ENCODE data around the gene RASSF6.
"Not testable (repeated sequence)": the region's sequence is repeated elsewhere in the genome, so short reads cannot be mapped to it uniquely, and the experiment has no call there.

Gene RASSF6, protein sequence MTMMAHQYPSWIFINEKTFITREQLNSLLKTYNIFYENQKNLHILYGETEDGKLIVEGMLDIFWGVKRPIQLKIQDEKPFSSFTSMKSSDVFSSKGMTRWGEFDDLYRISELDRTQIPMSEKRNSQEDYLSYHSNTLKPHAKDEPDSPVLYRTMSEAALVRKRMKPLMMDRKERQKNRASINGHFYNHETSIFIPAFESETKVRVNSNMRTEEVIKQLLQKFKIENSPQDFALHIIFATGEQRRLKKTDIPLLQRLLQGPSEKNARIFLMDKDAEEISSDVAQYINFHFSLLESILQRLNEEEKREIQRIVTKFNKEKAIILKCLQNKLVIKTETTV

DNA sequence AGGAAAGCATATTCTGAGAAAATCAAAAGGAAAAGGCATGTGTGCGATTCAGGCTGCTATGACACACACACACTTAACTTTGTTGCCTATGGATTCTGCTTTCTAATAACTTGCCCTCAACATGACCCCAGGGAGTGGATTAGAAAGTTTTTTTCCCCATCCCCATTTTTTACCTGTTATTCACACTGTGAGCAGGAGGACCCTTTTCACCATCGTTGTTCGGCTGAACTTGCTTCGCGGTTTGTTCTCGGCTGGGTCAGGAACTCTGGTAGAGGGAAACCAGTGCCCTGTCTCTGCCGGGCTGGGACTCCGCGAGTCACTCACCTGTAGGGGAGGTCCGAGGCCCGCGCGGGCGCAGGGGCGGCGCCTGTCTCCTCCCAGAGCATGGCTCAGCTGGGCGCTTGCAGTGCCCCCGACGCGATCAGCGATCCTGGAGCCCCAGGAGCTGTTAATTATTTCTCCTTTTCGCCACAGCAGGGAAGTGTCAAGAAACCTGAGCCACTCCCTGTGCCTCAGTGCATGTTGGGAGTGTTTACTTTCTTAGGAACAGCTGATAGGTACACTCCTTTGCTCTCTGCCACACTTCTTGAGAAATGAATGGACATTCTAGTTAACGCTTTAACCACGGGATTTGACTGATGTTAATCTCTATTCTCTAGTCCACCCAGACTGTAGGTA lies at the start of gene RASSF6:
RASSF6 (minus strand) TSS at position 322 of the 678 bp plus-strand sequence. CDS start 8,641 bp downstream, outside the sequence.
- peak; percentile 40 for DNase-seq

DNA sequence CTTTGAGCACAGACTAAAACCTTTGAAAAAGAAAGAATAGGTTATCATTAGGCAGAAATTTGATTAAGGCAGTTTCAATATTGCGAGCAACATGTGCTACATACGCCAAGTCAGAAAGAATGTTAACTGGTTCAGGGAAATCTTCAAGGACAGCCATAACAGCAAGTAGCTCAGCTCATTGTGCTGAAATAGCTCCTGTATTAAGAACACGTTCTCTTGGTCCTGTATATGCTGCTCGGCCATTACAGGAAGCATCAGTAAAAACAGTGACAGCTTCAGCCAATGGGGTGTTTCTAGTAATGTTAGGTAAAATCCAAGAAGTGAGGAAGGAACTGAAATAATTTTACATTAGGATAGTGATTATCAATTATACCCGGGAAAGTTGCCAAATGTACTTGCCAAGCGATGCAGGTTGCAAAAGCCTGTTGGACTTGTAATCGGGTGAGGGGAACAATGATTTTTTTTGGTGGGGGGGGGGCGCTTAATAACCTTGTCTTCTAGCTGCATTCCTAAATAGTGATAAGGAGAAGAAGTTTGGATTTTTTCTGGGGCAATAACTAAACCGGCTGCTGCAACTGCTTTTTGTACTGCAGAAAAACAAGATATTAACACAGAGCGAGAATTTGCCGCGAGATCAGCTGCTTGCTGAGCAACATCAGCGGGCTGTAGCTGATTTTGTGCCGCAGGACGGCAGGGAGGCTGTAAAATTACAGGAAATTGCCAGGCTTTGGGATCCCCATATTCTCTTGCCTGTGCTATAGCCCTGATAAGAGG lies 49.4 kb upstream of the RASSF6 start:
- DNase-seq = no peak

DNA sequence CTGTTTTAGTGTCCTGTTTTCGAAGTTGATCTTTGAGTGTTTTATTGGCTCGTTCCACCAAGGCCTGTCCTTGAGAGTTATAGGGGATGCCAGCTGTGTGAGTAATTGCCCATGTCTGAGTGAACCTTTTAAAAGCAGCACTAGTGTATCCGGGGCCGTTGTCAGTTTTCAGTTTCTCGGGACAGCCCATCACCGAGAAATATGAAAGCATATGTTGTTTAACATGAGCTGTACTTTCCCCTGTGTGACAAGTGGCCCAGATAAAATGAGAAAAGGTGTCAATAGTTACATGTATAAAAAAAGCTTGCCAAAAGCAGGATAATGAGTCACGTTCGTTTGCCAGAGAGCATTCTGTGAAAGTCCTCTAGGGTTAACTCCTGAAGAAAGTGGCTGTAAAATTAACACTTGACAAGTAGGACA lies 48.6 kb upstream of the RASSF6 start:
- no peak for DNase-seq

DNA sequence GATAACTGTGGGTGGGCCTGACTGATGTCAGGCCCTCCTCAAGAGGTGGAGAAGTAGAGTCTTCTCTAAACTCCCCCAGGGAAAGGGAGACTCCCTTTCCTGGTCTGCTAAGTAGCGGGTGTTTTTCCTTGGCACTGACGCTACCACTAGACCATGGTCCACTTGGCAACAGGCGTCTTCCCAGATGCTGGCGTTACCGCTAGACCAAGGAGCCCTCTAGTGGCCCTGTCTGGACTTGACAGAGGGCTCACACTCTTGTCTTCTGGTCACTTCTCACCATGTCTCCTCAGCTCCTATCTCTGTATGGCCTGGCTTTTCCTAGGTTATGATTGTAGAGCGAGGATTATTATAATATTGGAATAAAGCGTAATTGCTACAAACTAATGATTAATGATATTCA lies 45.7 kb upstream of the RASSF6 start:
- DNase-seq = not testable (repeated sequence)

DNA sequence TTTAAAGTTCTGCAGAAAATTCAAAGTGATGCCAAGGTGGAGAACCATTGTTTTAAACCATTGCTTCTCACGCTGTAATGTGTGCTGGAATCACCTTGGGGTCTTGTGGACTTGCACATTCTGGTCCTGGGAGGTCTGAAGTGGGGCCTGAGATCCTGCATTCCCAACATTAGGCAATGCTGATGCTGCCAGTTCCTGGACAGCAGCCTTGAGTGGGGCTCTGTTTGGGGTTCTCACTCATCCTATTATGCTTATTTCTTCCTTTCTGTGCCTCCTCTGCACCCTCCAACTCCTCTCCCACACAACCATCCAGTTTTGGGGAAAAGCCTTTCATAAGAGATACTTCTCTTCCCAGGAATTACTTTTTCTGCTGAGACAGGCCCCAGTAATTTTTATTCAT lies 44.2 kb upstream of the RASSF6 start:
- no peak for DNase-seq

DNA sequence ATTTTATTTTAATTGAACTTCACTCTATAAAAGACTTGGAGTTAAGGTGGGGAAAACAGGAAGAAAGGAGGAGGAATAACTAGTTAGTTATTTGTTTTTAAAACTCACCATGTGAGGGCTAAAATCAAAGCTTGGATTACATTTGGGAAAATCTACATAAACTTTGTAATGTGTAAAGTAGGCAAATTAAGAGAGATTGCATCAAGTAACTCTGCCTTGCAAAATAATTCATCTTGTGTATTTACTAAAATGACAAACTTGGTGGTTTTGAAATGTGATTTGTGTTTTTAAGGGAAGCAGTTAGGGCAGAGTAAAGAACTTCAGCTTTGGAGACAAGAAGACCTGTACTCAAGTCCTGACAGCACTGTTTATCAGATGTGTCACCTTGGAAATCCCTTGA lies 43.3 kb upstream of the RASSF6 start:
- no peak for DNase-seq

DNA sequence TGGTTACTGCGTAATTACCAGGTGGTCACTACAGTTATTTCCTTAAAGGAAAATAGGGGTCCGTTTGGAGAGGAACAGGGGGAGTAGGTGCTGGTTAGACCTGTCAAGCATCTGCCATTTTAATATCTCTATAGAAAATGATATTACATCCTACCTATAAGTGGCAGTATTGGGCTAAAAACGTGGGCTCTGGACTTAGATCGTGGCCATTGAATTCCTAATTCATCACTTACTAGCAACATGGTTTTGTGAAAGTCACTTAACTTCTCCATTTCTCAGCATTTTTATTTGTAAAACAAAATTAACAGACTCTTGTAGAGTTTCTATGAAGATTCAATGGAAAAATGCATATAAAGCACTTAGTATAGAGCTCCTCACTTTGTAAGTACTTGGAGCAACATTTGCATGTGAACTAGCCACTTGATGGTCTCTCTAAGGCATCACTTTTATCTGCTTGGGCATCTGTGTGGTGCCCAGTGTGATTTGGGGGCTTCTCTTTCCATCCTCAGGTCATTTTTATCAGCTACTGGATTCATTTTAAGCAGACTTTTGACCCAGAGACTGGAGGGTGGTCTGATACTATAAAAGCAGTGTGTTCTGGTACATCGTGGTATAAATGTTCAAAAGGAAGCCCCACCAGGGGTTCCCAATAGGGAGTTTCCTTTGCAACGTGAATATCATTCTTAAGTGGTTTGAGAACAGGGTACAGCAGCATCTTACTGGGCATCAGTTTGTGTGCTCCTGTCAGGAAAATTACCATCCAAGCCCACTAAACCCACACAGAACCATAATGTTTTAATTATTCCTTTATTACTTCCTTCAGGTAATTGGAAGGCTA lies 42.7 kb upstream of the RASSF6 start:
- peak; percentile 26 for DNase-seq

DNA sequence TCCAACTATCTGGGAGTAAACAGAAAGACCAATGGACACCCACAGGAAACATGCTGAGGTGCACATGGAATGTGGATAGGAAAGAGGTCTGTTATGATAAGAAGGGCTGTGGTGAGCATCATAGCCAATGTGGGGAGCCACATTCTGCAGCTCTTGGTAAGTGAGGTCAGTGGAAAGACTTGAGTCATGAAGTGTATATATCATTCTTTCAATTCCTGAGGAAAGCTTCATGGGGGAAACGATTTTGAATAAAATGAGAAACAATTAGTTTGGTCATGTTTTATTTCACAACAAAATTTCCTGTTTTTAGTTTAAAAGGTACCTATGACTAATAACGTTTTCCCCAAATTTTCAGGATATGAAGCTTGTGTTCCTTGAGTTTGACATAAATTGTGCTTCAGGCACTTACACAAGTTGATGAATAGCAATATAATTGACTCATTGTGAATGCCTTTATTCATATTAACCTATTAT lies 41.4 kb upstream of the RASSF6 start:
- DNase-seq = no peak

DNA sequence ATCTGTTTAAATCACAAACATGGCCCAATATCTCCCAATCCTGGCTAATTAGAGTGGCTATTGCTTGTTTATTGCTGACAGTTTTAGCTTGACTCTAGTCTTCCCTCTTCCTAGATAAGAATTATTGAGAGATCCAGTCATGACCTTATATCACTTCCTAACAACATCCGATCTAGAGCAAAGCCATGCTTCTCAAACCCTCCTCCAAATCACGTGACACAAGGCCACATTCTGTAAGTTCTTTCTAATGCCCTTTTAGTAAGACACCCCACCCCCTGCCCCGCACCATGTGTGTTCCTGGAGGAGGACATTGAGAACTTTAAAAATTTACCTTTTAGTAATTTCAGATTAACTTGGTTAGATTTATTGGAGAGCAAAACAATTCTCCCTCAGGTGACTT lies 40.6 kb upstream of the RASSF6 start:
- no peak for DNase-seq

DNA sequence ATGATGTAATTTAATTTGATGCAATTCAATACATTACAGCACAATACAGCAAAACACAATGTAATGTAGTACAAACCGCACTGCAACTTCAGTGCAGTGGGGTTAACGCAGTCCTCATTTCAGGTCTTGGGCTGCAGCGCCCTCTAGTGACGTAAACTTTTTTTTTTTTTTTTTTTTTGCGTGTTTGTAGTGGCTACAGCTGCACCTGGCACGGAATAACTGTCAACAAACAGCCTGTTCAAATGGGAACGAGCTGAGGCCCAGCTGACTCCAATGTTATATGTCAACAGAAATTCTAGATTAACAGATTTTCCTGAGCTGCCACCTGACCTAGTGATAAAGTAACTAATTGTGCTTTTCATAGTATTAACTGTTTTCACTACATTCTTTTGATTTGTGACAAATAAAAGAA lies 33.5 kb upstream of the RASSF6 start:
- peak; percentile 93 for DNase-seq

DNA sequence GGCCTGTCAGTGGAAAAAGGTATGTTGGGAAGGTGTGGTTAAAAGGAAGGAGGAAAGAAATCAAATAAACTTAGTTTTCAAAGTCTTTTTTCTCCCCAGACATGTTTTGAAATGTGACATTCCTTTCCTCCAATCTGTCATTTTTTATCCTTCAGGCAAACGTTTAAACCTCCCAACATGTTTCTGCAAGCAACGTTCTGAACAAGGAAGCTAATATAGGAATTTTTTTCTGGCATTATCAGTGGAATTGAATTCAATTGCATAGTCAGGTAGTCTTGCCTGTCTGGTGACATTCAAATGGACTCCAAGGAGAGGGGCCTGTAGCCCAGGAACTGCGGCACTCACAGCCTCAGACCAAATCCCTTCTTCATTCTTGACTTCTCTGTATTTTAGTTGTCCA lies 30.0 kb upstream of the RASSF6 start:
- no peak for DNase-seq

DNA sequence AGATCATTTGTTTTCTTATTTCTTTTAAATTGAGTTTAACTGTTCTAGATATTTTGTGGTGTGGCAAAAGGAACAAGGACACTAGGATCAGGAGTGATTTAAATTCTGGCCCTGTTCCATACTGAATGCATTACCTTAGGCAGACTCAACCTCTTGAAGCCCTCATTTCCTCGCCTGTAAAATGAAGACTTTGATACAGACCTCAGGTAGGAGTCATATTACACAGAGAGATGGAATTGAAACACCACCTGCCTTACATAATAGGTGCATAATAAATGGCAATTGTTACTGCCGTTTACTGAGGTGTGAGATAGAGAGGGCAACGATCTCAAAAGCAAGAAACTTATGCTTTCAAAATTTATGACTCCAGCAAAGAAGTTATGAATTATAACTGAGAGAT lies 28.2 kb upstream of the RASSF6 start:
- DNase-seq = no peak

DNA sequence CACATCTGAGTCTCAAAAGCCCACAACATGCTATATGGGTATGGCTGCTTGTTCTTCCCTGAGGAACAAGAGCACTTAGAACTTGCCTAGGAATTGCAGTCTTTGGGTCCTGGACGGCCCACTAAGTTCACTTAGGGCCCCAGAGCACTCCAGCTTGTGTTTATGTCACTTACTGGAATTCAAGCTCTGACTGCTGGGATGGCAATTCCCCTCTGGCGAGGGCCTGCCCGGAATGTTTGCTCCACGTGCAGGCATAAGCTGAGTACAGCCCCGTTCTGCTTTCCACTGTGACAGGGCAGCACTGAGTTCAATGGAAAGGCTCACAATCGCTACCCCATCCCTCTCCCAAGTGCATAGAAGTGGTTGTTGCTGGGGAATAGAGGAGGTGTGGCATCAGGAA lies 25.9 kb upstream of the RASSF6 start:
- no peak for DNase-seq

DNA sequence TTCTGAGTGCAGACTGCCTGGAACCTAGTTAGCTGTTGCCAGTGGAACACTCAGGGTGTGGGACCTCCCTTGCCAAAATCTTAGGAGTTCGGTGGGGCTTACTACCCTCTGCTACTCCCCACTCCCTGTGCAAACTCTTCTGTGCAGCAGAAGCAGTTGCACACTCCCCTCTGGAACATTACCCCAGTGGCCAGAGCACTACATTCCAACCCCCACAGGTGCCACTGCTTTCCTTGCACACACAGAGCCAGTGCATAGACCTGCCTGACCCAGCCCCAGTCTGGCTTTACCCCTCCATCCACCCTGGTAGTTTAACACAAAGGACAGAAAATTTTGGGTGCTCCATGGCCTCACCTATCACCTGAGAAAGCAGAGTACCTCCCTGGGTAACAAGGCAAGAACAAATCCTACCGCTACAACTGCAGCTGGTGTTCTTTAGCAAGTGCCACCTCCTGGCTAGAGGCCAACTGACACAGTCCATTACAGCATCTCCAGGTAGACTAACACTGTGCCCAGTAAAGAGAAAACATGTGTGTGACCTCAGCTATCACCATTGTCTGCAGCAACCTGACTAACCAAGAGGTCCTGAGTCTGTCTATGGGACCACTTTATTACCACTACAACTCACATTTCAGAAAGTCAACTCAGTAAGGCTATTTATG lies 11.5 kb upstream of the RASSF6 start:
- DNase-seq = no peak

DNA sequence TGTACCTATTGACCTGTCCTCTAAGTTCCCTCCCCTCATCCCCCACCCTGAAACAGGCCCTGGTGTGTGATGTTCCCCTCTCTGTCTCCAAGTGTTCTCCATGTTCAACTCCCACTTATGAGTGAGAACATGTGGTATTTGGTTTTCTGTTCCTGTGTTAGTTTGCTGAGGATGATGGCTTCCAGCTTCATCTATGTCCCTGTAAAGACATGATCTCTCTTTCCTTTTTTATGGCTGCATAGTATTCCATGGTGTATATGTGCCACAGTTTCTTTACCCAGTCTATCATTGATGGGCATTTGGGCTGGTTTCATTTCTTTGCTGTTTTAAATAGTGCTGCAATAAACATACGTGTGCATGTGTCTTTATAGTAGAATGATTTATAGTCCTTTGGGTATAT lies 8.6 kb upstream of the RASSF6 start:
- DNase-seq = not testable (repeated sequence)

DNA sequence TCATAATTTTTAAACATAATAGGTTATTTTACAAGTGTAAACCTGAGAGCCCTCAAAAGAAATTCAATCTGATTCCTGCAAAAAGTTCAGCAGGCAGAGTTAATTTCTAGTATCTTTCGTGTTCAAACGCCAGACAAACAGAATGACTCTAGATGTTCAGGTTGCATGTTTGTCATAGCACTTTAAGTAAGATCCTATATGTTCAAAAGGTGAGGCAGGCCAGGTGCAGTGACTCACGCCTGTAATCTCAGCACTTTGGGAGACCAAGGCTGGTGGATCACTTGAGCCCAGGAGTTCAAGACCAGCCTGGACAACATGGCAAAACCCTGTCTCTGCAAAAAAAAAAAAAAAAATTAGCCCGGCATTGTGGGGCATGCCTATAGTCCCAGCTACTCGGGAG lies 1.1 kb upstream of the RASSF6 start:
- no peak for DNase-seq

DNA sequence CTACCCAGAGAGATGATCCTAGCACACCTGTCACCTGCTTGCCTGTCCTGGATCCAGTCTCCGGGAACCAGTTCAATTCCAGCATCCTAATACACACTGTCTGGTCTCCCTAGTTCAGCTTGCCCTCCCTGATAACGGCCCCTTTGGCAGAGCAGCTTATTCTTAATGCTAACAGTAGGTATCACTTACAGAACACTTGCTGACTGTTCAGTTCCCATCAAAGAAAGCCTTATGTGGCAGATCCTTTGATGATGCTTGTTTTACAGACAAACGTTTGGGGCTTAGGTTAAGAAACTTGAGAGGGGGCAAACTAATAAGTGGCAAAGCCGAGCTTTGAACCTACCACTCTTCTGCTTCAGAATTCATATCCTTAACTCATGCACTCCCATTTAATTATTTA lies 890 bp downstream of the RASSF6 start:
- DNase-seq = no peak

DNA sequence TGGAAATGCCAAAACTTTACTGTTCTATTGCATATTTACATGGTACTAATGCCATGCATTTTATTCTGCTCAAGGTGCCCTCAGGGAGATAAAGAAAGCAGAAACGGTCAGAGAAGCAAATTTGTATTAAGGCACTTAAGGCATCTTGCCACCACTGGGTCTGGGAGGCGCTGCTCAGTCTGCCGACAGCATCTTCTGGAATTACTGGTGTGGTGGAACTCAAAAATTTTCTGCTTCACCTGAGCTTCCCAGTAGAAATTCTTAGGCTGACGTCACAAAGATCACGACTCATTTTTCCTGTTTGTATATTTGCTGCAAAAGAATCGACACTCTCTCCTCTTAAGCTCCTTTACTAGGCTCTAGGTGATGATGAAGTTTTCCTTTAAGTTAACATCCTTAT lies 3.0 kb downstream of the RASSF6 start:
- DNase-seq = no peak

DNA sequence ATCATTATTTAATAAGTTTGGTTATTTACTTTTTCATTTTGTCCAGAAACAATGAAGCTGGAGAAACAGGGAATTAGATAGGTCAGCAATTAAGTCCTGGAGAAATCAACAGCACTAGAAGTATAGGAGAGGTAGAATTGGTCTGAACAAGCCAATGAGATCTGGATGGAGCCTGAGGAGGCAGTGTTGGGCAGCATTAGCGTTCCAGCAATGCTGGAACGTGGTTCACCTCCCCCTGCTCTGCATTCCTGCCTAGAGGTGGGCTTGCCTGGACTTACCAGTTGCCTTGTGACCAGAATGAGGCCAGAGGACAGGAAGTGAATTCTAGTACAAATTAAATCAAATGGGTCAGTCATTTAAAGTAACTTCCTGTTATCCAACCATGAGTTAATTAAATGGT lies 4.6 kb downstream of the RASSF6 start:
- no peak for DNase-seq

DNA sequence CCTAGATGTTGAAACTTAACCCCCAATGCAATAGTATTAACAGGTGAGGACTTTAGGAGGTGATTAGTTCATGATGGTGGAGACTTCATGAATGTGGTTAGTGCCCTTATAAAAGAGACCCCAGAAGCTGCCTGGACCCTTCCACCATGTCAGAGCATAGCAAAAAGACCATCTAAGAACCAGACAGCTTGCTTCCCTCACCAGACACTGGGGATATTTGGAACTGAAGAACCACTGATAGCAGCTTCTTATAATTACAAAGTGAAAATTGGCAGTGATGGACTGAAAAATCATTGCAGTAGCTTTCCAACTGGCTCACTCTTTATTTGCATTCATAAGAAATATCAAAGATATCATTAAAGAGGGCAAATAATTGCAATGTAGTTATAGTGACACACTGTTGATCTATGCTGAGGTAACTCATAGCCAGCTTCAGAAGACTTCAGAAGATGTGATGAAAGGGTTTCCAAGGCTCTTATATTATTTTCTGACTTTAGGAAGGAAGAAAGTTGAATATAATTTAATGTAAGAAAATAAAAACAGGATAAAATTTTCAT lies 5.8 kb downstream of the RASSF6 start:
- no peak for DNase-seq

DNA sequence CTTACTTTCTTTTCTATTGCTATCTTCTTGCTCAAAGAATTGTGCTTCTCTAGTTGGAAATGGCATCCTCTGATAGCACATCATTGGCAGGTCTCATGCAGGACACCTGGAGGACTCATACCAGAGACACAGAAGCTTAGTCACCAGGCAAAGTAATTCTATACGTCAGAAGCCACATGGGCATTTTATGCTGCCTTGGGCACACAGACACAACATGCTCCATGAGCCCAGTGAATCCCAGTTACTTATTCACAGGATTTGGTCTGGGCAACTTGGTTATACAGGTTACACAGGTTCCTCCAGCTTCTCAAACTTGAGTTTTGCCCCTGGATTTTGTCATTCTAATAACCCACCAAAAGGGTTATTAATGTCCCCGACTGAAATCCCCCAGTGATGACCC lies 7.1 kb downstream of the RASSF6 start:
- no peak for DNase-seq

DNA sequence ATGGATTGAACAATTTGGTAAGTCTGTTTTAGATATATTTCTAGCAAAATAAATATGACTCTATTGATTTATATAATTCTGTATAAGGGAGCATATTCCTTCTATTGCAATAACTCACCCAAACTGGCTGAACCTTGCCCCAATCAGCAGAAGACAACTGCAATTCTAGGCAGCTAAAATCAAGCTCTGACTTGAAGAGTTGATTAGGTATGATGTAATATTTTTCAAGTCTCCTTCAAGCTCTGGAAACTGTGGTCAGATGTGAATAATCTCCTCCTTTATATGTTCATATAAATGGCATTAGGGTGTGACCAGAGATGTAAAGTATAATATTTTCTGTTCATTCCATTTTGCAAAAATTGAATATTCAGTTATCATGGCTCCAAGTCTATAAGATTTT lies 8.2 kb downstream of the RASSF6 start:
- no peak for DNase-seq

Data from retina (tissue), 1 donor.